ENCODE measurements around the gene KLRF2. TPM values are rescaled to one million over a fixed set of nuclear protein-coding genes. Genes with fewer than 3 reads are reported as not detected.

Gene KLRF2
- total RNA-seq, 4 donors from 2014 or later, result not detected

DNA sequence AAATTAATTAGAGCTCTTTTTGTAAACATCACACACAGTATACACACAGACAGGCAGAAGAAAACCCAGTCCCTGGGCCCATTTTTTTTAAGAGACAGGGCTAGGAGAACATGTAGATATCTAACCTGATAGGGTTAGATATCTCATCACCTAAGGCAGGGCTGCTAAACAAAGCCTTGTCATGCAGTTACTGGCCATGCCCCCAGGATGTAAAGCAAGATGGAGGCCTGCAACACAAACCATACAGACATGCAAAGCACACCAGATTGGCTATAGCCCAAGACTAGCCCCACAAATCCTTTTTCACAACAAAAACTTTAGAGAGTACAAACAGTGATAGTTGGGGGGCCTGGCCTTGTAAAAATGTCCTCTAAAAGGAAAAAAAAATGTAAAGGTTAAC is 30.4 kb downstream of the KLRF2 start:
- Histone ChIP-seq H3K4me1 (no peaks in the 10 kb centered on the region), H3K27ac (no peak overlapping the region), H3K4me3 (no peak overlapping the region), H3K9me3 (peaks cover 13 to 19% of the 10 kb centered on the region in 2 donors), H3K36me3 (no peaks in the 10 kb centered on the region), H3K27me3 (no peaks in the 10 kb centered on the region)
- intact Hi-C loops (cut with DNase I; ENCODE audit: low total_unique reads) (no loop called here), in situ Hi-C loops (cut with MboI; ENCODE audit: low pct_ligation_motif_present in 1 of 4, low pct_unique_long_range_greater_than_20kb in 1 of 4, low sequenced_read_pairs in 3 of 4) (no loop called here)
- TF ChIP-seq POLR2AphosphoS5 (IDR thresholded peaks at IDR 0.05), result no peak
- TF ChIP-seq, protein P1, sequence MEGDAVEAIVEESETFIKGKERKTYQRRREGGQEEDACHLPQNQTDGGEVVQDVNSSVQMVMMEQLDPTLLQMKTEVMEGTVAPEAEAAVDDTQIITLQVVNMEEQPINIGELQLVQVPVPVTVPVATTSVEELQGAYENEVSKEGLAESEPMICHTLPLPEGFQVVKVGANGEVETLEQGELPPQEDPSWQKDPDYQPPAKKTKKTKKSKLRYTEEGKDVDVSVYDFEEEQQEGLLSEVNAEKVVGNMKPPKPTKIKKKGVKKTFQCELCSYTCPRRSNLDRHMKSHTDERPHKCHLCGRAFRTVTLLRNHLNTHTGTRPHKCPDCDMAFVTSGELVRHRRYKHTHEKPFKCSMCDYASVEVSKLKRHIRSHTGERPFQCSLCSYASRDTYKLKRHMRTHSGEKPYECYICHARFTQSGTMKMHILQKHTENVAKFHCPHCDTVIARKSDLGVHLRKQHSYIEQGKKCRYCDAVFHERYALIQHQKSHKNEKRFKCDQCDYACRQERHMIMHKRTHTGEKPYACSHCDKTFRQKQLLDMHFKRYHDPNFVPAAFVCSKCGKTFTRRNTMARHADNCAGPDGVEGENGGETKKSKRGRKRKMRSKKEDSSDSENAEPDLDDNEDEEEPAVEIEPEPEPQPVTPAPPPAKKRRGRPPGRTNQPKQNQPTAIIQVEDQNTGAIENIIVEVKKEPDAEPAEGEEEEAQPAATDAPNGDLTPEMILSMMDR (IDR thresholded peaks at IDR 0.05), result no peak
- DNase-seq, result no peak

DNA sequence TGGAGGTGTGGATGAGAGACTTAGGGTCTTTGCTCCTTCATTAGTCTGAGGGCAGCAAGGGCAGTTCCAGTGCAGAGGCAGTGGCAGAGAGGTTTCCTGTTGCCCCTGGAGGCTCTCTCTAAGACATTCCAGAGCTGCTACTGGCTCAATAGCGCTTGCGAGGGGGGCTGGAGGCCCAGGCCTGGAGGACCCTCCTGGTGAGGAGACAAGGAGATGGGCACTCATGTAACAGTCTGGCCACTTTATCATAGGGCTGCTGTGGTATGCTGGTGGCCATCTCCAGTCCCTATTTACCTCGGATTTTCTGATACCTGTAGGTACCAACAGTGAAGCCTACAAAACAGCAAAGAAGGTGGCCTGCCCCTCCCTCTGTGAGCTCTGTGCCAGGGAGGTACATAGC is 38.2 kb downstream of the KLRF2 start:
- WGBS, 2 donors (ENCODE audit: low coverage in 1 of 2), result 96% methylated on average over 3 of the region's 3 CpGs; no CpG with 5 or more reads in 1 of the 2 donors
- Histone ChIP-seq H3K27ac (no peak overlapping the region), H3K36me3 (no peaks in the 10 kb centered on the region), H3K27me3 (no peaks in the 10 kb centered on the region), H3K9me3 (no peaks in the 10 kb centered on the region), H3K4me1 (no peaks in the 10 kb centered on the region), H3K4me3 (no peak overlapping the region)
- DNase-seq, result no peak
- intact Hi-C loops (cut with DNase I; ENCODE audit: low total_unique reads) (no loop called here), in situ Hi-C loops (cut with MboI; ENCODE audit: low pct_ligation_motif_present in 1 of 4, low pct_unique_long_range_greater_than_20kb in 1 of 4, low sequenced_read_pairs in 3 of 4) (no loop called here)
- TF ChIP-seq, protein P1 (IDR thresholded peaks at IDR 0.05), result no peak
- TF ChIP-seq EP300 (IDR thresholded peaks at IDR 0.05; ENCODE audit: low read depth) (no peak), POLR2A (IDR thresholded peaks at IDR 0.05) (no peak), POLR2AphosphoS5 (IDR thresholded peaks at IDR 0.05) (no peak)

DNA sequence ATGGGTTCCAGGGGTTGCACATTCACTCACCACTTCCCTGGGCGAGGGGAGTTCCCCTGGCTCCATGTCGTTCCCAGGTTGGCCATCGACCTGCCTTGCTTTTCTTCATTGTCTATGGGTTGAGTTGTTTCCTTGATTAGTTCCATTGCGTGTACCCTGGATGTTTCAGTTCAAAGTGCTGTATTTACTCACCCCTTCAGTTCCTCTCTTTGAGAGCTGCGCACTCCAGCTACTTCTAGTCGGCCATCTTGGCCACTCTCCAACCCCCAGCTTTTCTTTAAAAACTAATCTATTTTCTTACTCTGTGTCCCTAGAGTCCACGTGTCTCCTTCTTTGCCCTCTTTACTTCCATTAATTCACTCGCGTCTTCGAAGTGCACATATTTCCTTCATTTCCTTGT is 39.2 kb downstream of the KLRF2 start:
- intact Hi-C loops (cut with DNase I; ENCODE audit: low total_unique reads), result no loop called here
- Histone ChIP-seq H3K27me3 (no peaks in the 10 kb centered on the region), H3K4me3 (no peak overlapping the region), H3K9me3 (no peaks in the 10 kb centered on the region), H3K36me3 (no peaks in the 10 kb centered on the region), H3K4me1 (peaks cover 0 to 1% (median 0%) of the 10 kb centered on the region in 4 donors), H3K27ac (no peak overlapping the region)
- 90 to 93% methylated on average over 9 to 10 of the region's 10 CpGs for WGBS, 2 donors (ENCODE audit: low coverage in 1 of 2)
- in situ Hi-C loops (cut with MboI; ENCODE audit: low pct_ligation_motif_present in 1 of 4, low pct_unique_long_range_greater_than_20kb in 1 of 4, low sequenced_read_pairs in 3 of 4), result loop anchor here in 3 of 4 donors (10.0 kb wide), 2 partner anchors 106 to 176 kb away; no protein-coding TSS in a partner anchor
- no peak for DNase-seq
- TF ChIP-seq, protein P1 (IDR thresholded peaks at IDR 0.05), result no peak
- TF ChIP-seq POLR2AphosphoS5 (IDR thresholded peaks at IDR 0.05) (no peak), POLR2A (IDR thresholded peaks at IDR 0.05) (no peak), EP300 (IDR thresholded peaks at IDR 0.05; ENCODE audit: low read depth) (no peak)

DNA sequence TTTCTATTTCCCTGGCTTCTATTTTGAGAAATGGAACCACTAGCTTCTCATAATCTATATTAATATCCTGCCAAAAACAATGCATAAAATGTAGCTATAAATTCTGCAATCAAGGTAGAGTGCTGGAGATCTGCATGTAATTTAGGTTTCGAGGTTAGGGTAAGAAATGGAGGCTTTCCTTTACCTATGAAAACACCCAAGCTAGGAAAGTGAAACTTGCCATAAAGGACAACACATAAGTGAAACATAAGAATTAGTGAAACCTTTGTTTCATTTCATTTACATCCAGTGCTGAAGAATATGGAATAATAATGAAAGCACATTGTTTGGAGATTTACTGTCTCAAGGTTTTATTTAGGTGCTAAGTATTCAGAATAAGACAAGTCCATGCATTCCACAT is 41.1 kb downstream of the KLRF2 start:
- Histone ChIP-seq H3K27me3 (no peaks in the 10 kb centered on the region), H3K9me3 (no peaks in the 10 kb centered on the region), H3K4me3 (no peak overlapping the region), H3K27ac (no peak overlapping the region), H3K4me1 (peaks cover 0 to 4% (median 0%) of the 10 kb centered on the region in 4 donors), H3K36me3 (no peaks in the 10 kb centered on the region)
- intact Hi-C loops (cut with DNase I; ENCODE audit: low total_unique reads), result no loop called here
- in situ Hi-C loops (cut with MboI; ENCODE audit: low pct_ligation_motif_present in 1 of 4, low pct_unique_long_range_greater_than_20kb in 1 of 4, low sequenced_read_pairs in 3 of 4), result loop anchor here in 3 of 4 donors (10.0 kb wide), 2 partner anchors 108 to 178 kb away; no protein-coding TSS in a partner anchor
- WGBS, 2 donors (ENCODE audit: low coverage in 1 of 2), result 64 to 87% methylated on average over 1 of the region's 1 CpG
- DNase-seq, result no peak
- TF ChIP-seq POLR2AphosphoS5 (IDR thresholded peaks at IDR 0.05), result no peak
- TF ChIP-seq, protein P1 (IDR thresholded peaks at IDR 0.05), result no peak
- TF ChIP-seq EP300 (IDR thresholded peaks at IDR 0.05; ENCODE audit: low read depth), result no peak
- no peak for TF ChIP-seq POLR2A (IDR thresholded peaks at IDR 0.05)

All from transverse colon (tissue), 4 donors.